ENCODE data around the gene ITIH6.
"Not testable (repeated sequence)": the region's sequence is repeated elsewhere in the genome, so short reads cannot be mapped to it uniquely, and the experiment has no call there.

ITIH6 gene

DNA sequence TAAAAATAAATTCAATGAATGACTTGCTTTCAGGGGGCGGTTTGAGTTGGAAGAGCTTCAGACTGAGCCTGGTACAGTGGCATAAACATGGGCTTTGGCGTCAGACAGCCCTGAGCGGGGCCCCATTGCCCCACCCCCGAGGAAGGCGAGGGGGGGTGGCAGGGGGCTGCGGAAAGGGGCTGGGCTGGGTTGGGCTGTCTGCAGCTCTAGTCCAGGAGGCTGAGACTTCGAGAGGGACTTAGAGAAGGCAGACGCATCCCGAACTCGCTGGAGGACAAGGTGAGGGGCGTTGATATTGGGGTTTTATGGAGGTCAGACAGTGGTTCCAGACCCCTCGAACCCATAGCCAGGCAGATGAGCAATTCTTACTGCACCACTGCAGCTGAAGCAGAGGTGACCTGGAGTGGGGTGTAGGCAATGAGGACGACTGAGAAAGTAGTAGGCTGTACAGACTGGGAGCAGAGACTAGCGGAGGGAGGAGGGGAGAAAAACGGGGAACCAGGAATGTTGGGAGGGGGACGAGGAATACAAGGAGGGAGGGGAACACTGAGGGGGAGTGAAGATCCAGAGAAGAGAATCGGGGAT is 9.6 kb upstream of the ITIH6 start, which contains the start of gene MAGED2:
MAGED2 (plus strand) TSS at position 222 of the 585 bp plus-strand sequence. CDS start 1,587 bp downstream, outside the sequence.
- no peak for DNase-seq (ENCODE audit: extremely low spot score, insufficient read length, low read depth)
- FAIRE-seq: no peak

DNA sequence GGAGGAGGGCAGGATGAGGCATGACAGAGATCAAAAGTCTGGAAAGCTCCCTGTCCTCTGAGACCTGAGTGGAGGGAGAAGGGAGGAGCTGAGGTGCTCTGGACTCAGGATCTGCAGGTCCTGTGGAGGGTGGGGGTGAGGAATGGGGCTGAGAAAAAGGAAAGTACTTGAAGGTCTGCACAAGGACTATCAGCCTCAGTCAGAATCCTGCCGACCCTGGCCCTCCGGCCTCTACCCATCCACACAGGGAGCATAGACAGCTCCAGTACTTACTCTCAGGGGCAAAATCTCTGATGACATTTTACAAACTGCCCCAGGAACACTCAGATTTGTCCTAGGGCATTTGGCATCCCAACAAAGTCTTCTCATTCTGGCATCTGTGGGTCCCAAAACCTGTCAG is 991 bp upstream of the ITIH6 start:
- DNase-seq (ENCODE audit: extremely low spot score, insufficient read length, low read depth) (no peak), FAIRE-seq (no peak)

DNA sequence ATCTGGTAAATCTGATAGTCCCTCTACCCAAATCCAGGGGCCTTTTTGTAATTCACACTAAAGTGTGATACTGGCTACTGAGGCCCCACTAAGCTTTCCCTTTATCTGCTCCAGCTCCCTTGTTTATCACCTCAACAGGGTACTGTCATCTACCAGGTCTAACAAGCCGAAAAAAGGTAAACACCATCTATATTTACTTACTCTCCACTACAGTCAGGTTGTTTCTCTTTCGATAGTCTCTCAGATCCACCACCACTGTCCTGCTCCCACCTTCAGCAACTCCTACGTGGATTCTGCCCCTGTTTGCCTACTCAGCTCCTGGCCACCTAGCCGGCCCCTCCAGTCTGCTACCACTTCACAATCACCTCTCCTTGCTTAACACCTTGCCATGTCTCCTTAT is 3.3 kb downstream of the ITIH6 start:
- FAIRE-seq: no peak

DNA sequence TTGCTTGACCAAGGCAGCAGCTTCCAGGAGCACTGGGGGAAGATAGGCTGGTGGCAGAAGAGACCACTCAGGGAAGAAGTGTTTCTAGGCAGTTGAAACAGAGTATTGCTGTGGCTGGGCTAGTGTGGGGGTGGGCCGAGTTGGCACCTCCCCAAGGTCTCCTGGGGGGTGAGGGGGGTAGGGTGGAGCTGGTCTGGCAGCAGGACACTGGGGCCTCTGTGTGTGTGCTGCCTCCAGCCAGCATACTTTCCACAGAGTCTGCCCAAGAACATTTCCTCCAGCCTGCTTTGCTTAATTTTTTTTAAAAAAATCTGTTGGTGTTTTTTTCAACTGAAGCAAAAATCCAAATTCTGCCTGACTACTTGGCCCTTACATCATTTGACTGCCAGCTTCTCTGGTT is 4.0 kb downstream of the ITIH6 start:
- FAIRE-seq: no peak
- DNase-seq (ENCODE audit: extremely low spot score, insufficient read length, low read depth): no peak

More for the DNA sequence above, 3.3 kb downstream of the ITIH6 start:
- no peak for DNase-seq (ENCODE audit: extremely low spot score, insufficient read length, low read depth)

DNA sequence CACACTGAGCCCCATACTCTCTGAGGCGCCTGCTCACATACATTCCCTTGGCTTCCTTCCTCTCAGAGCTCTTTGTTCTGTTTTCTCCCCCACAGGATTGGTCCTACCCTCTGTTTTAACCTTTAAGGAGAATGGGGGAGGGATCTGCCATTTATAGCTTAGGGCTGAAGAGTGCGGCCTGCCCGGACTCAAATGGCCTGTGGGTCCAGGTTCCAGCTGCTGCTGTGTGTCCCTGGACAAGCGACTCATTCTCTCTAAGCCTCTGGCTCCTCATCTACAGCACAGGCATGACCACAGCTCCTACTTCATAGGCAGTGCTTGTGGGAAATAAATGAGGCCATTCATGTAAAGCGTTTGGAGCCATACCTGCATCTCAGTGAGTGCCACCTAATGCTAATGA is 8.7 kb downstream of the ITIH6 start:
- DNase-seq (ENCODE audit: extremely low spot score, insufficient read length, low read depth); FAIRE-seq: not testable (repeated sequence)

DNA sequence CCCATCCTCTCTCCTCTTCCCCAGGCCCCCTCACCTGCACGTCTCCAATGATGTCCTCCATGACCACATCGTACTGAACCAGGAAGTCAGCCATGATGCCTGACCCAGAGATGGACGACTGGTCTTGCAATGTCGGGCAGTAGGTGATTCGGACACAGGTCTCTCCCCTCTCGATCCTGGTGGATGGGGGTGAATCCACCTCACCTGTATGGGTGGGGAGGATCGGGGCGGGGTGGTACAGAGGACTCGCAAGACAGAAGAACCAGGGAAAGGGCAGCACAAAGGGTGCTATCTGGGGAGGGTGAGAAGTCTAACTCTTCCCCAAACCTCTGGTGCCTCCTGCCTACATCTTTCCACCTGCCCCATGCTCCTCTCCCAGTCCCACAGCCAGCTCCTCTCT is 9.6 kb downstream of the ITIH6 start:
- no peak for FAIRE-seq

DNA sequence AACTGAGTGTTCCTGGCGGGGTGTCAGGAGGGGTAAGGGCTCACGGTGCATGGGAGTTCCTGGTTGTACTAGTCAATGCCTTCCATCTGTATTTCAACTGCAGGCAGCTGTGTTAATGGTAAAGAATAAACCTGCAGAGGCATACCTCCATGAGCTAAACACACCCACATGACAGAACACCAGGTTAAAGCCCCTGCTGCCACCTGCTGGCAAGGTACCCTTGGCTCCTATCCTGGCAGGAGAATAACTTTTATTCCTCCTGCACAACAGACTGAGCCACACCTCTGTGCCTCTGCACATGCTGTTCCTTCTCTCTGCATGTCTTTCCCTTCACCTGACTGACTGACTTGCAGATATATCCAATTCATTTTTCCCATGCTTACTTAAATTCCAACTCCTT is 11.1 kb downstream of the ITIH6 start:
- DNase-seq (ENCODE audit: extremely low spot score, insufficient read length, low read depth) (no peak), FAIRE-seq (peak; percentile 74)

More for the DNA sequence above, 9.6 kb downstream of the ITIH6 start:
- DNase-seq (ENCODE audit: extremely low spot score, insufficient read length, low read depth): no peak

DNA sequence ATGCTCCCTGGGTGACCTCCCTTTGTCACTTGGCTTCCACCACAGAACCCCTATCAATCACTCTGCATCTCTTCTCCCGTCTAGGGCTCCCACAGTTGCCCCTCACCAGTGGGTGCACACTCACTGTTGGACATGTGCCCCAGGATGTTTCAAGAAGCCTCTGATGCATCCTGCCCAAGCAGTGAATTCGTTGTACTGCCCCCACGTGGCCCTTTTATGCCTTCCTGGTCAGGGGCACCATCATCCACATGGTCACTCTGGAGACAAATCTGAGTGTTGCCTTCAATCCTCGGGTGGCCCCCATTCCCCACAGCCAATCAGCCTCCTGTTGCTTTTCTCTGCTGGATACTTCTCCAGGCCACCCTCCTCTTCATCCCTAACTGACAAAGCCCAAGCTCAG is 12.2 kb downstream of the ITIH6 start:
- DNase-seq (ENCODE audit: extremely low spot score, insufficient read length, low read depth) (no peak), FAIRE-seq (peak; percentile 72)

DNA sequence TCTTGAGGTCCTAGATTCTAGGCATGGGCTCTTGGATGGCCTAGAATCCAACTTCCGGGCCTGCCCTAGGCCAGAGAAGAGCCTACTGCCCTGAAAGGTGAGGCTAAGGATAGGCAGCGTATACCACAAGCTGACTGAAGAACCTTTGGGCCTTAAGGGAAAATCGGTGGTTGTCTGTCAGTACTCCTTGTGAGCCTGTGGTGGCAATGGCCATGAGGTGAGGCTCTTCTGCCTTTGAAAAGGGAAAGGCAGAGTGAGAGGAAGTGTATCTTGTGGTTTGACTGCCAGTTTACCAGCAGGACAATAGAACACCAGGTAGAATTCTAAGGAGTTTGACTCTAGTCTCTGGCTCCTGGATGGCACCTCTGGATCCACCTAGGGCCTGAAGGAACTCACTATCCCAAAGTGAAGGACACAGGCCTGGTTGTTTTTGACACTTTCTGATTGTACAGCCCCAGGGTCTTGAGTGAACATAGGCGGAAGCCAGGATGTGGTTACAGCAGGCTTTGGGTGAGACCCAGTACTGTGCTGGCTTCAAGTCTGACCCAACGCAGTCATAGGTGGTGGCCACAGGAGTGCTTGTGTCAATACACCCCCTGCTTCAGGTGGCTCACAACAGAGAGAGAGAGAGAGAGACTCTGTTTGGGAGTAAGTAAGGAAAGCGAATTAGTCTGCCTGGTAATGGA is 20.9 kb downstream of the ITIH6 start:
- DNase-seq (ENCODE audit: extremely low spot score, insufficient read length, low read depth) (no peak), FAIRE-seq (no peak)

DNA sequence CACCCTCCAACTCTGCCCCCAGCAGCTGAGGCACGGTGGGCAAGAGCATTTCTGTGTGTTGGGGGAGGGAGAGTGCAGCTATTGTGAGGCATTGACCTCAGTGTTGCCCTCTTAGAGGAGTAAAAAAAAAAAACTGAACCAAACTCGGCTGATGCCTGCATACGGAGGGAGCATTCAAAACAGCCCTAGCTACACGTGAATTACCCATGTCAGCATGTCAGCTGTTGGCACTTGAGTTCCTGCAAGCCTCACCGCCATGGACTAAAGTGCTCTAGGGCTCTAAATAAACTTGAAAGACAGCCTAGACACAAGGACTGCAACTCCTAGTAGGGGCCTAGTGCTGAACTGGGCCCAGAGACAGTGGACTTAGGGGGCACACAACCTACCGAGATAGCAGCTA is 22.0 kb downstream of the ITIH6 start:
- no peak for FAIRE-seq

DNA sequence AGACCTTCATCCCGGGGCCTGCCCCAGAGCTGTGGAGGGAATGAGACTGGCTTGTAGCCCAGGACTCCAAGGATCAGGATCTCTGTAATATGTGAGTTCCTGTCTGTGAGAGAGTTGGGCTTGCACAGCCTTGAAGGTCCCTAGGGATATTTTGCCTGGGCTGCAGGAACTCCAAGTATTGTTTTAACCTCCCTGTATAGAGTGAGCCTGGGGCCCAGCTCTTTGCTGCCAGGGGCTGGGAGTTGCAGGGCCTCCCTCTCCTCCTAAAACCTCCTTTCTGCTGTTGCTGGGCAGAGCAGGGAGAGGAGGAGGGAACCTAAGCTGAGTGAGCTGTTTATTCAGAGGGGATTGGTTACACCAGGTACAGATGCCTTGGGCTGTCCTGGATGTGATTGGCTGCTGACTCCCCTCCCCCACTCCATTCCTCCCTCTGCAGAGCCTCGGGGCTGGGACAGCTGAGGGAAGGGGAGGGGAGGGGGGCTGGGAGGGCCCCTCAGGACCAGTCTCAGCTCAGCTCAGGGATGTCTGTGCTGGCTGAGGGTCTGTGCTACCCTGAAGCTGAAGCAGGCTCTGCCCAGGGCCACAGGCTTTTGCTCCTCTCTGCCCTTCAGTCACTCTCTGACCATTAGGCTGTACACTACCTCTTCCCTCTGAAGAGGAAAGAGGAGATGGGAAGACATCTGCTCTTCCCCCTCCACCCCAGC is 23.5 kb downstream of the ITIH6 start:
- FAIRE-seq; DNase-seq (ENCODE audit: extremely low spot score, insufficient read length, low read depth): not testable (repeated sequence)

More for the DNA sequence above, 22.0 kb downstream of the ITIH6 start:
- DNase-seq (ENCODE audit: extremely low spot score, insufficient read length, low read depth): no peak

DNA sequence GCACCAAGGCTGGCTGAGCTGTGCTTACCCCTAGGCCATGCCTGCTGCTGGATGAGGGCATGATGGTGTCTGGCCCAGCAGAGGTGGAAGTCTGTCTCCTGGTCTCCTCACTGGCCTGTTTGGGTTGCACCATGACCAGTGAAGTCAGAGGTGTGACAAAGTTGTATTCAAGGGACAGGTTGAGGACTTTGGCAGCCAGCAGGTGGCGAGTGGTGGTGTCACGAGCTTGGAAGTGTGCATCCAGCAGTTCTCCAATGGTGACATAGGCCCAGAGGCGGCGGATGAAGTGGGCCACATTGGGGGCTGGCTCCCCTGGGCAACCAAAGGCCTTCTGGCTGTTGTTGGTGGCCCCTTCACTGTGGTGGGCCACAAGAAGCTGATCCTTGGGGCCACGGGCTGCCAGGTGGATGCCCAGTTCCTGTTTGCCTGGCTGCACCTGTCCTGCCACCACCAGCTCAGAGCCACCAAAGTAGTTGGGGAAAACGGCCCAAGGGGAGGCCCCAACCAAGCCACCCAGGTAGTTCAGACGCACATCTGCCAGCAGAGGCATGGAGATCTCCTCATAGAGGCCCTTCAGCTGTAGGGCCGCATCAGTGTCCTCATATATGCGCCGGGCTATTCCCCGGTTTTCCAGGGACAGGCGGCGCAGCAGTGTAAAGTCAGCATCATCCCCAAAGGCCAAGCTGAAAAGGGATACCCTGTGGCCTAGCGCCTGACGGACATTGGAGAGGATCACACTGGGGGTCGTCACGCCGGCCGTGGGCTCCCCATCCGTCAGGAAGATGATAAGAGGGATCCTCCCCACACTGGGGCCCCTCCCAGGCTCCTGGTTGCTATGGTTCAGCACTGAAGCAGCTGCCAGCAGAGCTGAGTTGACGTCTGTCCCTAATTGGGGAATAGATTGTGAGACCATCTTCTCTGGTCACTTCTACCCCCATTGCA is 39.7 kb downstream of the ITIH6 start:
- DNase-seq (ENCODE audit: extremely low spot score, insufficient read length, low read depth): no peak
- no peak for FAIRE-seq

DNA sequence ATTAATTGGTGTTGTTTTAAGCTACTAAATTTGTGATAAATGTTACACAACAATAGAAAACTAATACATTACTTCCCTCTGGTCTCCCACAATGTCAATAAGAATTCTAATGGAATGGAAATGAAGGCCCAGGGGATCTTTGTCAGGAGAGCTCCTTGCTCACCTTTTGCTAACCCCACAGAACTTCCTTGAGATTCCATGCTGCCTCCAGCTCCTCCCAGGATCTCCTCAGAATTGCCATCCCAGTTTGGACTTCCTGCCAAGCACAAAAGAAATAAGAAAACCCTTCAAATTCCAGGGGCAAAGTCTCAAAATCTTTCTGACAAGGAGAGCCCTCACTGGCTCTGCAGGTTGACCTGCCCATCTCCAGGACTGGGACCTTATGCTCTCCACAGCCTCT is 43.2 kb downstream of the ITIH6 start:
- FAIRE-seq: no peak
- DNase-seq (ENCODE audit: extremely low spot score, insufficient read length, low read depth): no peak

DNA sequence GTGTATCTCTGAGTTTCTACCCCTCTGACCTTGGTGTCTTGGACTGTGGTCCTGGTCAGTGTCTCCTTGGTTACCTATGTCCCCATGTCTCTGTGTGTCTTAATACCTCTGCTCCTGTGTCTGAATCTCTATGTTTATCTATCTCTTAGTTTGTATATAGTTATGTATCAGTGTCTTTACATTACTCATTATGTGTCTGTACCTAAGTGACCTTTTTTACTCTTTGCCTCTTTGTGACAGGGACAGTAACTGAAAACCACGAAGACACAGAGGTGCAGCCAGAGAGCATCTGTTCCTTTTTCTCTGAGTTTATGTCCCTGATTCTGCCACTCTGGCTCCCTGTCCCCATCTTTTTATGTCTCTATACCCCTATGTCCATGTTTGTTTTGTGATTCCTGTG is 49.4 kb downstream of the ITIH6 start:
- no peak for DNase-seq (ENCODE audit: extremely low spot score, insufficient read length, low read depth)
- FAIRE-seq: no peak

DNA sequence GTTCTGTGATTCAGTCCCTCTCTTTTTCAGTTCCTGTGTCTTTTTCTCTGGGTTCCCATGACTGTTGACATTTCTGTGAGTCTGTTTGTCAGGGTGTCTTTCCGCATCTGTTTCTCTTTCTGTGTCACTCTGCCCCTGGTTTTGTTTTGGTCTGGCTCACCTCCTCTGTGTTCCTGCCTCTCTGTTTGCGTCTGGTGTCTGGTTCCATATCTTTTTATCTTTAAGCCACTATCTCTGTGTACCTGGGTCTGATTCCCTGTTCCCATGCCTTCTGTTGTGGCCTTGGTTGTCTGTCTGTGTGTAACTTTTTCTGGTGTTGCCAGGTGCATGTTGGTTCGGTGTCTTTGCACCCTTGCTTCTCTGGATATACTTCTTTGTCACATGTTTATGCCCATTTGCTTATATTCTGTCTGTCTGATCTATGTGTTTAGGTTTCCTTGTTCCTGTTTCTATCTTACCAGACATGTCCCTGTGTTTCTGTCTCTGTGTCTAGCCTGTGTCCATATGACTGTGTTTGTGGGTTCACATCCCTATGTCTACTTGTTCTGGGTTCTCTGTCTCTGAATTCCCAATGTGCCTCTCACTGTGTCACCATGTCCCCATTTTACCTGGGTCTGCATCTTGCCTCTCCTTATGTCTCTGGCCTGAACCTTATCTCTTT is 50.2 kb downstream of the ITIH6 start:
- FAIRE-seq: no peak
- DNase-seq (ENCODE audit: extremely low spot score, insufficient read length, low read depth): no peak

DNA sequence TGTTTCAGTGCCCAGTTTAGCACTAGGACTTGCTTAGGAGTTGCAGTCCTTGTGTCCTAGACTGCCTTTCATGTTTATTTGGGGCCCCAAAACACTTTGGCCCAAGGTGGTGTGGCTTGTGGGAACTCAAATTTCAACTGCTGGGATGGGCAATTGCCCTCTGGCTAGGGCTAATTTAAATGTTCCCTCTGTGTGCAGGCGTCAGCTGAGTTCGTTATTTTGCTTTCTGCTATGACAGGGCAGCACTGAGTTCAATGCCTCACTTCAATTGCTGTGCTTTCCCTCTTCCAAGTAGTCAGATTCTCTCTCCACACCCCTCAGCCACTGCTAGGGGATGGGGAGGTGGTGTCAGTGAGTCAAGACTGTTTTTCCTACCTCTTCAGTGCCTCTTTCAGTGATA is 51.1 kb downstream of the ITIH6 start:
- FAIRE-seq: no peak

DNA sequence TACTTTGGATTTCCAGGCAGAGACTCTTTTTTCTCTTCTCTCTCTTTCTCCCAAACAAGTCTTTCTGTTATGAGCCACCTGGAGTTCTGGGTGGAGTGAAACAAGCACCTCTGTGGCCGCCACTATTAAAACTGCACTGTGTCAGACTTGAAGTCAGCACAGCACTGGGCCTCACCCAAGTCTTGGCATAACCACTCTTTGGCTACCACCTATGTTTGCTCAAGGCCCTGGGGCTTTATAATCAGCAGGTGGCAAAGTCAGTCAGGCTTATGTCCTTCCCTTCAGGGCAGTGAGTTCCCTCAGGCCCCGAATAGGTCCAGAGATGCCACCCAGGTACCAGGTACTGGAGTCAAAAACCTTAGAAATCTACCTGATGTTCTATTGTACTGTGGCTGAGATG is 52.4 kb downstream of the ITIH6 start:
- no peak for DNase-seq (ENCODE audit: extremely low spot score, insufficient read length, low read depth)
- no peak for FAIRE-seq

More for the DNA sequence above, 51.1 kb downstream of the ITIH6 start:
- no peak for DNase-seq (ENCODE audit: extremely low spot score, insufficient read length, low read depth)

DNA sequence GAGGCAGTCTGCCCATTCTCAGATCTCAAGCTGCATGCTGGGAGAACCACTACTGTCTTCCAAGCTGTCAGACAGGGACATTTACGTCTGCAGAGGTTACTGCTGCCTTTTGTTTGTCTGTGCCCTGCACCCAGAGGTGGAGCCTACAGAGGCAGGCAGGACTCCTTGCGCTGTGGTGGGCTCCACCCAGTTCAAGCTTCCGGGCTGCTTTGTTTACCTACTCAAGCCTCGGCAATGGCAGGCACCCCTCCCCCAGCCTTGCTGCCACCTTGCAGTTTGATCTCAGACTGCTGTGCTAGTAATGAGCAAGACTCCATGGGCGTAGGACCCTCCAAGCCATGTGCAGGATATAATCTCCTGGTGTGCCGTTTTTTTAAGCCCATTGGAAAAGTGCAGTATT is 59.5 kb downstream of the ITIH6 start:
- not testable (repeated sequence) for FAIRE-seq; DNase-seq (ENCODE audit: extremely low spot score, insufficient read length, low read depth)

DNA sequence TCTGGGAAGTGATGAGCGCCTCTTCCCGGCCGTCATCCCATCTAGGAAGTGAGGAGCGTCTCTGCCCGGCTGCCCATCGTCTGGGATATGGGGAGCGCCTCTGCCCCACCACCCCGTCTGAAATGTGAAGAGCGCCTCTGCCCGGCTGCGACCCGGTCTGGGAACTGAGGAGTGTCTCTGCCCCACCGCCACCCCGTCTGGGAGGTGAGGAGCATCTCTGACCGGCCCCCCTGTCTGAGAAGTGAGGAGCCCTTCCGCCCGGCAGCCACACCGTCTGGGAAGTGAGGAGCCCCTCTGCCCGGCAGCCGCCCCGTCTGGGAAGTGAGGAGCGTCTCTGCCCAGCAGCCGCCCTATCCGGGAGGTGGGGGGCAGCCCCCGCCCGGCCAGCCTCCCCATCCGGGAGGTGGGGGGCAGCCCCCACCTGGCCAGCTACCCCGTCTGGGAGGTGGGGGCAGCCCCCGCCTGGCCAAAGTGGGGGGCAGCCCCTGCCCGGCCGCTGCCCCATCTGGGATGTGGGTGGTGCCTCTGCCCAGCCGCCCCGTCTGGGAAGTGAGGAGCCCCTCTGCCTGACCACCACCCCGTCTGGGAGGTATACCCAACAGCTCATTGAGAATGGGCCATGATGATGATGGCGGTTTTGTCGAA is 61.6 kb downstream of the ITIH6 start:
- not testable (repeated sequence) for FAIRE-seq; DNase-seq (ENCODE audit: extremely low spot score, insufficient read length, low read depth)
